SK-N-SH treated with all-trans-retinoic acid at 6 μM for 48 hours (cell line): Measurements from ENCODE around the gene ABCC4.
"Not testable (repeated sequence)": the region's sequence is repeated elsewhere in the genome, so short reads cannot be mapped to it uniquely, and the experiment has no call there.

ENCODE experiments used
- CSRNP3 ChIP-seq: fragments of 250-450 bp; sonication (Bioruptor Pico); IDR thresholded peaks from 2 replicates; pipeline ENCODE4 v1.5.1; 2021; ENCODE audit warnings: mild to moderate bottlenecking, moderate library complexity
- ISL1 ChIP-seq: fragments of 250-450 bp; sonication (Bioruptor Pico); IDR thresholded peaks from 2 replicates; pipeline ENCODE4 v2.1.2; 2022; ENCODE audit warnings: mild to moderate bottlenecking, moderate library complexity
- PATZ1 ChIP-seq: fragments of 250-450 bp; sonication (Bioruptor Pico); IDR thresholded peaks from 2 replicates; pipeline ENCODE4 v1.8.0; 2020; ENCODE audit warnings: mild to moderate bottlenecking, moderate library complexity, borderline replicate concordance
- PPARA ChIP-seq: fragments of 250-450 bp; sonication (Bioruptor Pico); IDR thresholded peaks from 2 replicates; pipeline ENCODE4 v1.5.0; 2020; ENCODE audit warnings: mild to moderate bottlenecking, borderline replicate concordance
- RARB ChIP-seq: fragments of 250-450 bp; sonication (Bioruptor Pico); IDR thresholded peaks from 2 replicates; pipeline ENCODE4 v1.8.0; 2021; ENCODE audit warnings: mild to moderate bottlenecking, moderate library complexity
- SNAI2 ChIP-seq: fragments of 250-450 bp; sonication (Bioruptor Pico); IDR thresholded peaks from 2 replicates; pipeline ENCODE4 v1.5.0; 2020; ENCODE audit warnings: mild to moderate bottlenecking, moderate library complexity
- TCF4 ChIP-seq: fragments of 250-450 bp; sonication (Bioruptor Pico); IDR thresholded peaks from 2 replicates; pipeline ENCODE4 v1.8.0; 2021; ENCODE audit warnings: mild to moderate bottlenecking, moderate library complexity, borderline replicate concordance
- TOX ChIP-seq: fragments of 250-450 bp; sonication (Bioruptor Pico); IDR thresholded peaks from 2 replicates; pipeline ENCODE4 v1.8.0; 2021; ENCODE audit warnings: mild to moderate bottlenecking, moderate library complexity, borderline replicate concordance

DNA sequence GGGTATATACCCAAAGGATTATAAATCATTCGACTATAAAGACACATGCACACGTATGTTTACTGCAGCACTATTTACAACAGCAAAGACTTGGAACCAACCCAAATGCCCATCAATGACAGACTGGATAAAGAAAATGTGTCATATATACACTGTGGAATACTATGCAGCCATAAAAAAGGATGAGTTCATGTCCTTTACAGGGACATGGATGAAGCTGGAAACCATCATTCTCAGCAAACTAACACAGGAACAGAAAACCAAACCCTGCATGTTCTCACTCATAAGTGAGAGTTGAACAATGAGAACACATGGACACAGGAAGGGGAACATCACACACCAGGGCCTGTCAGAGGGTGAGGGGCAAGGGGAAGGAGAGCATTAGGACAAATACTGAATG lies 102.6 kb downstream of the ABCC4 start:
- not testable (repeated sequence) for TF ChIP-seq PATZ1 (CRISPR knock-in tag); TOX; TCF4 (CRISPR knock-in tag); SNAI2 (CRISPR knock-in tag); CSRNP3 (CRISPR knock-in tag); RARB; PPARA (CRISPR knock-in tag); ISL1 (CRISPR knock-in tag)
